ENCODE data around the gene CDH10.

CDH10 gene

DNA sequence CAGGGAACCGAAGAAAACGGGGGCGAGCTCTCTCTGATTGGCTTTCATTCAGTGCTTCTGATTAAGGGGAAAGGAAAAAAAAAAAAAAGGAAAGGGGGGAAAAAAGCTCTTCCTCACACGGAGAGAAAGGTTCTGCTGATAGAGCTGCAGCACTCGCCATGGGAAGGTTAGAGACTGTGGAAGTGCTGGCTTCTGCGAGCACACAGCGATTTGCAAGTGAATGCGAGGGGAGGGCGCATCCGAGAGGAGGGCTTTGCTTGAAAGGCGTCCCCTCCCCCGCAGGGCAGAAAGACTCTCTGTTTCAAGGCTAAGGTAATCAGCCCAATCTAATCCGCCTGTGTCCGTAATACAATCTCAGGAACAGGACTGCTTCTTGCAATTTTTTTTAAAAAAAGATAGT, at the start of gene CDH10:
Gene CDH10, minus strand, starts transcription at position 218 of the 400 bp plus-strand sequence. CDS start 51,488 bp downstream, outside the sequence.
- in situ Hi-C loops (cut with MboI; ENCODE audit: low pct_unique_long_range_greater_than_20kb, low sequenced_read_pairs, unreplicated experiment), result no loop called here
- TF ChIP-seq, protein P1, sequence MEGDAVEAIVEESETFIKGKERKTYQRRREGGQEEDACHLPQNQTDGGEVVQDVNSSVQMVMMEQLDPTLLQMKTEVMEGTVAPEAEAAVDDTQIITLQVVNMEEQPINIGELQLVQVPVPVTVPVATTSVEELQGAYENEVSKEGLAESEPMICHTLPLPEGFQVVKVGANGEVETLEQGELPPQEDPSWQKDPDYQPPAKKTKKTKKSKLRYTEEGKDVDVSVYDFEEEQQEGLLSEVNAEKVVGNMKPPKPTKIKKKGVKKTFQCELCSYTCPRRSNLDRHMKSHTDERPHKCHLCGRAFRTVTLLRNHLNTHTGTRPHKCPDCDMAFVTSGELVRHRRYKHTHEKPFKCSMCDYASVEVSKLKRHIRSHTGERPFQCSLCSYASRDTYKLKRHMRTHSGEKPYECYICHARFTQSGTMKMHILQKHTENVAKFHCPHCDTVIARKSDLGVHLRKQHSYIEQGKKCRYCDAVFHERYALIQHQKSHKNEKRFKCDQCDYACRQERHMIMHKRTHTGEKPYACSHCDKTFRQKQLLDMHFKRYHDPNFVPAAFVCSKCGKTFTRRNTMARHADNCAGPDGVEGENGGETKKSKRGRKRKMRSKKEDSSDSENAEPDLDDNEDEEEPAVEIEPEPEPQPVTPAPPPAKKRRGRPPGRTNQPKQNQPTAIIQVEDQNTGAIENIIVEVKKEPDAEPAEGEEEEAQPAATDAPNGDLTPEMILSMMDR (IDR thresholded peaks at IDR 0.05; ENCODE audit: extremely low read depth, insufficient read depth, missing control alignments), result no peak
- DNase-seq (ENCODE audit: low spot score), result no peak

DNA sequence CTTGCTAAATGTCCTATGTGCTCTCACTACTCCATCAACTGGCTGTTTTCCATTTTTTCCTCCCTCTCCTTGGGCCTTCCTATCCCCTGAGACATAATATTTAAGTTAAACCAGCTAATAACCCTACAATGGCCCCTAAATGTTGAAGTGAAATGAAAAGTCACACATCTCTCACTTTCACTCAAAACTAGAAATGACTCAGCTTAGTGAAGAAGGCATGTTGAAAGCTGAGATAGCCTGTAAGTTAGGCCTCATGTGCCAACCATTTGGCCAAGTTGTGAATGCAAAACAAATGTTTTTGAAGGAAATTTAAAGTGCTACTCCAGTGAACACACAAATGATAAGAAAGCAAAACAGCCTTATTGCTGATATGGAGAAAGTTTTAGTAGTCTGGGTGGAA, 48.8 kb upstream of the CDH10 start:
- in situ Hi-C loops (cut with MboI; ENCODE audit: low pct_unique_long_range_greater_than_20kb, low sequenced_read_pairs, unreplicated experiment), result no loop called here
- no peak for DNase-seq (ENCODE audit: low spot score)
- TF ChIP-seq, protein P1 (IDR thresholded peaks at IDR 0.05; ENCODE audit: extremely low read depth, insufficient read depth, missing control alignments), result no peak

DNA sequence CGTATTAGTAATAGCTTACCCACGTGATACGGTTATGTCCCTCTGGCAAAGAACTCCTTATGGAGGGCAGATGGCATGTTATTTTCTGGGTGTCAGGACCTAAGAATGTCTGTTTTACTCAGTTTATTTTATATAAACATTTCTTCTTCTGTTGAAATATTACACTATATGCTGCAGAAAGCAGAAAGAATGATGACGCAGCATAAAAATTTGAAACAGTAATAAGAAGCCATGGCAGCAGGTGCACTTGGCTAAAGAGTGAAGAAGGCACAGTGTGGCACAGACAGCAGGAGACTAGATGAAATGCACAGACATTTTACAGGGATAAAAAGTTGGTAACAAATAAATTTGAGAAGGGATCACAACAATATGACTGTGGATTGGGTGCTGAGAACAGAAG, 46.3 kb upstream of the CDH10 start:
- no peak for DNase-seq (ENCODE audit: low spot score)
- in situ Hi-C loops (cut with MboI; ENCODE audit: low pct_unique_long_range_greater_than_20kb, low sequenced_read_pairs, unreplicated experiment), result no loop called here
- TF ChIP-seq, protein P1 (IDR thresholded peaks at IDR 0.05; ENCODE audit: extremely low read depth, insufficient read depth, missing control alignments), result no peak

DNA sequence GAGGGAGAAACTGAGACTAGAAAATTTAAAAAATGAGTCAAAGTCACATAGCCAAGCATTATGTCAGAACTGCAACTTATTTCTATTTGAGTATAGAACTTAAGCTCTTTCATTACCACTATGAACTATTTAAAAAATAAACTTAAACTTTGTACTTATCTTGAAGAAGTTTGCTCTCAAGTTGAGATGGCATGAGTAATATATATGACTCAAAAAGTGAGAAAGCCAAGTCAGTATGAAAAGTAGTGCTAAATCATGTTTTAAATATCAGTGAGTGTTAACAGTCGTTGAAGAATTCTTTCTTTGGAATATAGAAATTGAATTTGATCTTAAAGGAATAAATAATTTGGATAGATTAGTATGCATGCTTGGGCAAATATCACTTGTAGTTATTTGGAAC, 36.3 kb upstream of the CDH10 start:
- DNase-seq (ENCODE audit: low spot score), result no peak

DNA sequence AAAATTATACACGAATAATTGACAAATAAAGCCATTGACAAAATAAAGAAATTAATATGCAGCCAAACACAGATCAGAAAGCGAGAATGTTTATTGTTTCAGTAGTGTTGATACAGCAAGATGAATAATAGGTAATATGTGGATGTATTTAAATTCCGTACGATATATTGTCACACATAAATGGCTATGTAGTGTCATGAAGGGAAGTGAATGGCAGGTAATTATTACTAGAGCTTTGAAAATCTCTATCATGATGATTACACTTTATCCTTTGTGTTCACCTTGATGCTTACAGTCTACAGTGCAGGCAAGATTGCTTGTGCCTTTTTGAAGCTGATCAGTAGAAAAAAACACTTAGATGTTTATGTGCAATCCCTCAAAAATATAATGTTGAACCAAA, 23.3 kb upstream of the CDH10 start:
- in situ Hi-C loops (cut with MboI; ENCODE audit: low pct_unique_long_range_greater_than_20kb, low sequenced_read_pairs, unreplicated experiment), result no loop called here
- no peak for DNase-seq (ENCODE audit: low spot score)

More for the DNA sequence above, 36.3 kb upstream of the CDH10 start:
- TF ChIP-seq, protein P1 (IDR thresholded peaks at IDR 0.05; ENCODE audit: extremely low read depth, insufficient read depth, missing control alignments), result no peak
- in situ Hi-C loops (cut with MboI; ENCODE audit: low pct_unique_long_range_greater_than_20kb, low sequenced_read_pairs, unreplicated experiment), result no loop called here

DNA sequence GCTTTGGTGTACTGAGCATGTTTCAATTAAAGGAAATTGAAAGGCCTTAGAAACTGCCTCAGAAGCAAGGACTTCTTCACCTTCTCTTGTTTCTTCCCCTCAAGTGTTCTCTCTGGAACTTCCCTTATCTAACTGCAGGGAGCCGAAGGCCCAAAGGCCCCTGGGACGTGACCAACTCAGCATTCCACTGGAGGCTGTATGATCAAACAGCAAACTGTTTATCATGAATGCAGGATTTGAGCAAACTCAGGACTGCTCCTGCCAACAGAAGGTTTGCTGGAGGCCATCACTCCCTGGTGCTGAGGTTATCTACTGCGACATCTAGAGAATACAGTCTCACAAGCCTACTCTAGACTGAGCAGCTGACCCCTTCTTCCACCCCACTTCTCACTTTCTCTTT, 4.8 kb upstream of the CDH10 start:
- in situ Hi-C loops (cut with MboI; ENCODE audit: low pct_unique_long_range_greater_than_20kb, low sequenced_read_pairs, unreplicated experiment), result no loop called here
- TF ChIP-seq, protein P1 (IDR thresholded peaks at IDR 0.05; ENCODE audit: extremely low read depth, insufficient read depth, missing control alignments), result no peak
- no peak for DNase-seq (ENCODE audit: low spot score)

More for the DNA sequence above, 23.3 kb upstream of the CDH10 start:
- TF ChIP-seq, protein P1 (IDR thresholded peaks at IDR 0.05; ENCODE audit: extremely low read depth, insufficient read depth, missing control alignments), result no peak

DNA sequence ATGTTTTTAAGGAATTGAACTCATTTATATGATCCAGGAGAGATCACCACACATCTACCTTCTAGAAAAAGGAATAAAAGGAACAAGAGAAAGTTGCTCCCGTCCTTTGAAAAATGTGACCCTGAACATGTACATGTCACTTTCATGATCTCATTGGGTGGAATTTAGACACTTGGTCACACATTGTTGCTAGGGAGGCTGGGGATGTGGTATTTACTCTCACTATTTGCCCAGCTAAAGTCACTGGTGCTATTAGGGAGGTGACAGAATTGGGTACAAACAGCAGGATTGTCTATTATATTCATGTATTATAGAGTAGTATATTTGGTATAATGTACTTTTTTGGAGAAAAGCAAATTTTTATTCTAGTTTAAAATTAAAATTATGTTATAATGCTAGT, 2.1 kb upstream of the CDH10 start:
- in situ Hi-C loops (cut with MboI; ENCODE audit: low pct_unique_long_range_greater_than_20kb, low sequenced_read_pairs, unreplicated experiment), result no loop called here
- no peak for DNase-seq (ENCODE audit: low spot score)
- TF ChIP-seq, protein P1 (IDR thresholded peaks at IDR 0.05; ENCODE audit: extremely low read depth, insufficient read depth, missing control alignments), result no peak
